Muscle of back (tissue), 11 donors: ENCODE results near the gene AGPAT4. TPM values are rescaled to one million over a fixed set of nuclear protein-coding genes. Genes with fewer than 3 reads are reported as not detected.

Experiments
- DNase-seq, 3 donors: peaks; one replicate each; pipeline versions ENCODE4 v3.0.0 to v3.0.0-alpha.2; 2013
- polyA plus RNA-seq, 10 donors: library from polyadenylated mRNA; unstranded; fragments of 120-200 nt; gene quantifications; one replicate each; pipeline ENCODE4 v1.2.1, GENCODE V29; 2013; ENCODE audit not compliant: insufficient read length in 10 of 10

Gene AGPAT4
- polyA plus RNA-seq, 10 donors, result 7.9 to 12.5 (median 10.0) TPM

DNA sequence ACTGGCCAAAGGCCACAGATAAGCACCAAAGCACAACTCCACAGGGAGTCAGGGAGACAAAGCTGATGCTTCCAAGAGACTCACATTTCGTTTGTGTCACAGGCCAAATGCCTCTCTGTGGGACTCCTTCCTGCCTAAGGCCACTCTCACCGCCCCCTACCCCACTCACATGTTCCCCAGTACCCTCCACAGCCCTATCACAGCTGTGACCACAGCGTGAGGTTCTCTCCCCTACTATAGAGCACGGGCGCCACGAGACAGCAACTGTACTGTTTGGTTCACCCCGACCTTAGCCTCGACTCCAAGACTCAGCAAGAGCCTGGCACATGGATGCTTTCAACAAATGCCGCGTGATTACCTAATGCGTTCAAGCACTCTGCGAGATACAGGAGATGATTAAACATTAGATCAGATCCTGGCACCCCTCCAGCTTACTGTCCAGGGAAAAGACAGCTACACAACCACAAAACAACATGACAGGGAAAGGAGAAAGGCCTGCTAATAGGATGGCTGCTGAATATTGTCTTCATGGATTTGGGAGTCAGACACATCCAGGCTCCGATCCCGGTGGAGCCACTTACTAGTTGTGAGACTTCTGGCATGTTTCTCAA lies 105.5 kb downstream of the AGPAT4 start:
- DNase-seq, result peak; percentile 55 to 95 (median 73)

DNA sequence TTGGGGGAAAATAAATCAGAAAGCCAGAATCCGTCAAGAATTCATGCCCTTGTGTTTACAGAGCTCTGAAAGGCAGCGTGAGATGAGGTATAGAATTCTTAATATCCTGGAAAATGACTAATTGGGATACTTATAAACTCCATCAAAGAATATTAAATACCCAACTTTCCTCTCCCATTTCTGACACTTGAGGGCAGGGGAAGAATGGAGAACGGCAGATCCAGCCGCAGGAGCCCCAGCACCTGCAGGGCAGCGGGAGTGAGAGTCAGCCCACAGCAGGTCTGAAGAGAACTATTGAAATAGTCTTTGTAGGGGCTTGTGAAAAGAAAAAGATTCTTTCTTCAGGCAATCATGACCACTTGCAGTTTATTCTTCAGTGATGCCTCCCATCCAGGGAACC lies 107.2 kb downstream of the AGPAT4 start:
- DNase-seq, result no peak

DNA sequence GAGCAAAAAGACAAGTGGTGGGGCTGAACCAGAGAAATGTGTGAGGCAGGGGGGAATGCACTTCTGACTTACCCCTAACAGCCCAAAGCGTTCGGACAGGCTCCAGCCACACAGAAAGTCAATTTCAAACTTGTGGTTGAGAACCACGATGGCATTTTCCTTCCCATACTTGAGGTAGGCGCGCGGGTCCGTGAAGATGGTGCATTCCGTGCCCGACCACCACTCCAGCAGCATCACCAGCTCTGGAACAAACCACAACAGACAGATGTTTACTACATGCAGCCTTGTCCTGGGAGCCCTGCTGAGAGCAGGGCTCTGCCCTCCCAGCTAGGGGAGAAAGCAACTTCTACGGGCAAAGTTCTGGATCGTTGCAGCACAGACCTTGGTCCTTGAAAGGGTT lies 107.7 kb downstream of the AGPAT4 start:
- DNase-seq, result no peak

GRCh38 chr6:161164182-161164625 lies 109.7 kb downstream of the AGPAT4 start:
- no peak for DNase-seq

DNA sequence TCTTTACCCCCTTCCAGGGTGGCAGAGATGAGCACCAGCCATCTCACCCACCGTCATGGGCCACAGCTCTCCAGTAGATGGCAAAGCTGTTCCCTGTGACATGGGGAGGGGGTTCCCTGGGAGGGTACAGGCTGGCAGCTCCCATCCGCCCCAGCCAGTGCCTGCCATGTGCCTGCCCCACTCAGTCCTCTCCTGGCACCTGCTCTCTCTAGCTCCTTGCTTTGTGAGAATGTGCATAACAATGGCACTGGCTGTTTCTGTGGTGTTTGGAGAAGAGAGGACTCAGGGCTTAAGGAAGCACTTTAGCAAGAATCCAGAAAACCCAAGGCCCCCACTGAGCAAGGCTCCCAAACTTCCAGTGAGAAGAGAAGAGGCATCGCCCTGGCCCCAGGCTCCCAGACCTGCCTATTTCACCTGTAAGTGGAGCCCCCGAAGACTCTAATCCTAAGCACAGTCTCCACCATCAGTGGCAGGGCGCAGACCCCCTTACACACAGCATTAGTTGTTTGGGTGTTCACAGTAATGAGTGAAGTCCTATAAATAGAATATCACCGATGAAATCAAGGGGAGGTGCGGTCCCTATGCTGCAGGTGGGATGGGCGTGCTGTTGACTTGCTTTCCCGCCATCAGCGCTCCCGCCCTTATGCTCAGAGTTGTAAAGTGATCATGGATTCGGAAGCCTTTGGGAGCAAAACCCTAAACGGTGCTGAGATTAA lies 110.2 kb downstream of the AGPAT4 start:
- DNase-seq, result no peak

- DNase-seq, result no peak
Observed at GRCh38 chr6:161162722-161163121, 111.1 kb downstream of the AGPAT4 start.

DNA sequence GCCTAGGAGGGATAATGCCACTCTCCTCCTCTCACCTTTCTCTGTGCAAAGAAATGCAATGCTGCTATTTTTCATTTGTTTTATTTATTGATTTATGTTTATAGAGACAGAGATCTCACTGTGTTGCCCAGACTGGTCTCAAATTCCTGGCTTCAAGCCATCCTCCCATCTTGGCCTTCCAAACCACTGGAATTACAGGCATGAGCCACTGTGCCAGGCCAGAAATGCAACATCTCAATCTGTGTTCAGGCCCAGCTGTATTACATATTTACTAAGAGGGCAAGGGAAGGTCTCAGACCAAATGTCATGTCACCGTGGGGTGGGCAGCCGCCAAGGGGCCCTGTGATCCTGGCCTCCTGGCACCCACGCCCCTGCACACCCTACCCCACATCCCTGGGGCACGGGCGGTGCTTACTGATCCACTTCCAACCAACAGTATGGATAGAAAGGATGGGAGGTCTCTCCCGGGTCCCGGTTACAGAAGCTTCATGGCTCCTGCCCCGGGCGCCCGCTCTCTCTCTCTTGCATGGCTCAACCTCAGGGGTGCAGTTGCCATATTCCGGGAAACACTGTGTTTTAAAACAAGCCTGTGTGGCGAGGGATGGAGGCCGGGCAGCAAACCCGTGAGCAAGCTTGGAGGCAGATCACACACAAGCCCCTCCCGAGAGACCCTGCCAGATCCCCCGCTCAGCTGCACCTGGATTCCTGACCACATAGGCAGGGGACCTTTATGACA lies 111.8 kb downstream of the AGPAT4 start:
- no peak for DNase-seq

- no peak for DNase-seq
Observed at GRCh38 chr6:161161121-161161520, 112.7 kb downstream of the AGPAT4 start.

DNA sequence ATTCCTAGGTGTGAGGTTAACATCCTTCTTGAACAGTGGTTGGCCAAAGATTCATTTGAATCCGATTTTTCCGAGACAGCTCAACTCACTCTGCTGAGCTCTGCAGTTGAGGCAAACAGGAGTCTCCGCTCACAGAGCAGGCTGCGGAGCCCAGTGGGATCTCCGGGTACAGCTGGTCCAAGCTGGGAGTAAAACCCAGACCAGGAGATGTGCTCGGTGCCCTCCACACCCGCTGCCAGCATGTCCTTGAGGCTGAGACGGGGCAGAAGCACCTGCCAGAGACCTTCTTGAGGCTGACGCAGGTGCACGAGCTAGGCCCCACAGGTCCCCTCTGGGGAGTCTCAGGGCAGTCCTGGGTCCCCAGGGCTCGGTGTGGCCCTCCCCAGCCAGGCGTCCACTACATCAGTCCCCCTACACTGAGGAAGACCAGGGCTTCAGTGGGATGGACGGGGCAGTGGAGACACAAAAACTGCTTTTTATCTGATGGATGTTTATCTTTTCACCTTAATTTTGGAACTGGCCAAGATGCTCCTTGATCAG lies 119.0 kb downstream of the AGPAT4 start:
- no peak for DNase-seq

DNA sequence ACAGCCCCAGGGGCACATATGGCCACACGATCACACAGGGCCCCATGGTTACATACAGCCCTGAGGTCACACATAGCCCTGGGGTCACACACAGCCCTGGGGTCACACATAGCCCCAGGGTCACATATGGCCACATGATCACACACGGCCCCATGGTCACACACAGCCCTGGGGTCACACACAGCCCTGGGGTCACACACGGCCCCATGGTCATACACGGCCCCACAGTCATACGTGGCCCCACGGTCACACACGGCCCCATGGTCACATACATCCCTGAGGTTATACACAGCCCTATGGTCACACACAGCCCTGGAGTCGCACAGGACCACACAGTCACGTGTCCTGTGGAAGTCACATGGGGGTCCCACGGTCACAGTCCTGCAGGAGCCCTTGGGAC lies 120.1 kb downstream of the AGPAT4 start:
- DNase-seq, result no peak

DNA sequence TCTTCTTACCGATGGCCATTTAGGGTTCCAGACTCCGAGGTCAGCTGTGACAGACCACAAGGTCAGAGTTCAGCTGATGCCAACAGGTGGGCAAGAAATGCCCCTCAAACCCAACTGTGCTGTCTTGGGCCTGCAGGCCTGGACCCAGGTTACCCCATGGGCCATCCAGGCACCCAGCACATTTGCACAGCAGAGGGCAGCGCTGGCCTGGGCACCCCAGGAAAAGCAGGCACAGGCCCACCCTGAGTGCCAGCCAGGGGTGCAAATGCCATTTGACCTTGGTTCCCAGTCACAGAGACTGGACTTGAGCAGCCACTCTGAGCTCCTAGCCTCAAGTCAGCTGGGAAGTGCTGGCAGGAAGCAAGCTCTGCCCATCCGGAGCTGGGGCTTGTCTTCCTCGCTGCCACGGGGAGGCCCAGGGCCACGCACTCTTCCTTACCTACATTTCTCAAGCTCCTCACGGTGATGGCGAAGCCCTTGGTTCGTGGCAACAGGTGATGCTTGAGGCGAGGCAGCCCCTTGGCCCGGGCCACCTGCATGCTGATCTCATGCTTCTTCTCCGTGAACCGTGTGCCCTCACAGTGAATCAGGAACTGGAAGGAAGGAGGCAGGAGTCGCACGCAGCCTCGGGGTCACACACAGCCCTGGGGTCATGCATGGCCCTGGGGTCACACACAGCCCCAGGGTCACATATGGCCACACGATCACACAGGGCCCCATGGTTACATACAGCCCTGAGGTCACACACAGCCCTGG lies 120.8 kb downstream of the AGPAT4 start:
- no peak for DNase-seq

GRCh38 chr6:161152527-161152862 lies 121.4 kb downstream of the AGPAT4 start:
- DNase-seq, result no peak

DNA sequence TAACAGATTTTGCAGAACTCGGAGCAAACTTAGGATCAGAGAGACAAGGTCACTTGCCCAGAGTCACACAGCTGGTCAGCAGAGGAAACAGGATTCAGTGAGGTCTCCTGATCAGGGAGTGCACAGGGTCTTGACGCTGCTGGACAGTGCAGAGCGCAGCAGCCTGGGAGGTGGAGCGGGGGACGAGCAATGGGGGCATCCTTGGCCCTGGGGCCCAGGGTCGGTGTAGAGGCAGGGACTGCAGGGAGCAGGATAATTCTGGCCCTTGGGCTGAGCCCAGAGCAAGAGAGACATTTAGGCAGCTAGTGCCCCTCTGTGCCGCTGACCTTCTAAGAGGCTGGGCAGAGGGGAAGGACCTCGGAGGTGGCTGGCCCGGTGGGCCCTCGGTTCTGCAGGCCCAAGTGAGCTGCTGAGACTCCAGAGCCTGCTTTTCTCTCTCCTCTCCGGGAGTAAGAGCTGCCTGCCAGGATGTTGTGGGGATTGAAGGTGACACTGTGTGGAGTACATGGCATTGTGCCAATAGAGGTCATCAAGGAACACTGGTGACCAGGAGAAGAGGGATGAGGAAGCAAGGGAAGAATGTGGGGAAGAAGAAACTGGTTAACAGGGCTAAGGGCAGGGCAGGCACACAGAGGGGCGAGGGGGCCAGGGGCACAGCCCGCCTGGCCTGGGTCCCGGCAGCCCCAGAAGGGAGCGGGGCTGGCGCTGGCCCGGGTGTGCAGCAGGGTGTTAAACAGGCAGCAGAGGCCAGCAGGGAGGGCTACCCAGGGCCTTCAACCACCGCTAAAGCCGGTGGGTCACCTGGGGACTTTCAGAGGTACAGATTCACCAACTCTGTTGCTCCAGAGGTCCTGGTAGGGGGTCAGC lies 122.0 kb downstream of the AGPAT4 start:
- no peak for DNase-seq

DNA sequence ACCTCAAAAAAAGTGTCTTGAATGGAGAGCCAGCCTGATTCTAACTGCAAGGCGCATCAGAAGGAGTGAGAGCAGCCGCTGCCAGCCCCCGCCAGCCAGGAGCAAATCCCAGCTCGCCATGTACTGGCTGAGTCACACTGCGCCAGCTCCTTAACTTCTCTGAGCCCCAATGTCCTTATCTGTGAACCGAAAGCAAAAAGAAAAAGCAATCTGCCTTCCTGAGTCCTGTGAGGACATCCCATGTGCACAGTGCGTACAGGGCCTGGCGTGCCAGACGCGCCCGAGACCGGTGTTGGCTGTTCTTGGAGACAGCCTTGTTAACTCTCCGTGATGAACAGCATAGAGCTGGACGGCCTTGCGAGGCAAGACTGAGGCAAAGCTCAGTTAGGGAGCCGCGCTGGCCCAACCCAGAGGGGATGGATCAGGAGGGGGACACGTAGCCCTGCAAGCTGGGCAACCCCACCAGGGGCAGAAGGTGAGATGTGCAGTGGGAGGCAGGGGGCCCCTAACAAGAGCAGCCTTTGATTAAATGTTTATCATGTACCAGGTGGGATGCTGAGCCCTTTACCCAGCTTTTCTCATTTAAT lies 122.7 kb downstream of the AGPAT4 start:
- no peak for DNase-seq

DNA sequence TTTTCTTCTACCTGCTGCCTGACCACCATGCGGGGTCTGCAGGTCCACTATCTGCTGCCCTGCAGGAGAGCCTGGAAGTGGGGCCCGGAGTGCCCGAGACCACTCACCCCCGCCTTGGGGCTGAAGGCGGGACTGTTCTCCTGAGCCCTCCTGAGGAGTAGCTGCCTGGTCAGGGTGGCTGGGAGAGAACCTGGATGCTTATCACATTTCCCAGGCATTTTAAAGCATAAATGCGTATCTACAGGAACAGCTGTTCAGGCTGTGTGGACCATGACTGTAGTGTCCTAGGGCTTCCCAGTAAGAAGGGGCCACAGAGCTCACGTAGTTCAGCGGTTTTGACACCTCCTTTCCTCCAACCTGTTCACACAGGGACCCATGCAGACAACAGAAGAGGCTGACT lies 123.3 kb downstream of the AGPAT4 start:
- no peak for DNase-seq

DNA sequence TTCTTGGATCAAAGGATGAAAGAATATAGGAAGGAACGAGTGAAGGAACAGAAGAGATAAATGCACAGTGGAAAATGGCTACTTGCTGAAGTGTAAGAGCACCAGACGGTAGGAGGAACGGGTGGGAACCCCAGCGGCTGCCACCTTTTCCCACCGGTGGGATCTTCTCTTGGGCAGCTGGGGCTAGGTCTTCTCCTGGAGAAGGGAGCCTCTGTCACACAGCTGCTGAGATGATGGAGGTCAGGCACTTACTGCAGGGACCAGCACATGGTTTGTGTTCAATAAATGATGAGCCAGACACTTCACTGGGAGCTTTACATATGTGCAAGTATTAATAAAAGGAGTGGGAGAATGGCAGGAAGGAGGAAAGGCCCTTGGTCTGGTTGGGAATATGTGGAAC lies 123.7 kb downstream of the AGPAT4 start:
- no peak for DNase-seq

- no peak for DNase-seq
Observed at GRCh38 chr6:161143663-161144430, 130.0 kb downstream of the AGPAT4 start.

- DNase-seq, result no peak
Observed at GRCh38 chr6:161142957-161143296, 130.9 kb downstream of the AGPAT4 start.

- DNase-seq, result no peak
Observed at GRCh38 chr6:161141173-161141572, 132.7 kb downstream of the AGPAT4 start.

- DNase-seq, result no peak
Observed at GRCh38 chr6:161140554-161140875, 133.3 kb downstream of the AGPAT4 start.
